H54 (cell line): ENCODE results near the gene SURF4.
"Not testable (repeated sequence)": the region's sequence is repeated elsewhere in the genome, so short reads cannot be mapped to it uniquely, and the experiment has no call there.

ENCODE experiments used
- DNase-seq: peaks from one replicate; pipeline ENCODE4 v3.0.0; 2011; ENCODE audit warnings: low spot score, mixed read lengths; ENCODE audit not compliant: insufficient read length
- FAIRE-seq: peaks from 3 replicates; lab custom pipeline; 2011; peaks lifted over from hg19 to GRCh38; lab: Jason Lieb, UNC
- POLR2A ChIP-seq: IDR thresholded peaks from 2 replicates; pipeline ENCODE4 v1.6.1; 2011; ENCODE audit warnings: low read depth, mild to moderate bottlenecking, low read length

The SURF4 gene

GRCh38 chr9:133335924-133336811, 39.7 kb downstream of the SURF4 start, which contains the start of gene SURF6:
Gene SURF6, minus strand, starts transcription at chr9:133336188. Its CDS starts 56 bp downstream, at chr9:133336132.
- FAIRE-seq: no peak
- peak; percentile 93 for DNase-seq
- peak; percentile 59 for TF ChIP-seq POLR2A

GRCh38 chr9:133334888-133335287, 41.0 kb downstream of the SURF4 start:
- not testable (repeated sequence) for DNase-seq, FAIRE-seq

DNA sequence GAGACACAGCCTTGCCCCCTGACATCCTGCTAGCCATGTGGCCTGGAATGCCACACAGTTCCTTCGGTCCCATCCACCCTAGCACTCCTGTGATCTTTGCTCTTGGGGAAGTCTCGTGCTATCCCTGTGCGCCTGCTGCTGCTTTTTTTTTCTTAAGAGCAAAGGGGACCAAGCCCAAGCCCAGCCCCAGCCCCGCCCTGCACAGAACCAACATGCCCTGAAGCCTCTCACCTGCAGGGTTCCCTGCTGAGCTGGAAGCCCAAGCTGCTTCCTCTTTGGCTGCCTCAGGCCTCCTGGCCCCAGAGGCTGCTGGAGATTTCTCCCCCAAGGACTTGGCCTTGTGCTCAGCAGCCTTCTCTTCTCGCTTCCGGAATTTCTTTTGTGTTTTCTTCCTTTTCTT, 41.7 kb downstream of the SURF4 start:
- no peak for TF ChIP-seq POLR2A
- FAIRE-seq (no peak), DNase-seq (no peak)

GRCh38 chr9:133333566-133333965, 42.3 kb downstream of the SURF4 start:
- no peak for DNase-seq
- TF ChIP-seq POLR2A: no peak
- no peak for FAIRE-seq

DNA sequence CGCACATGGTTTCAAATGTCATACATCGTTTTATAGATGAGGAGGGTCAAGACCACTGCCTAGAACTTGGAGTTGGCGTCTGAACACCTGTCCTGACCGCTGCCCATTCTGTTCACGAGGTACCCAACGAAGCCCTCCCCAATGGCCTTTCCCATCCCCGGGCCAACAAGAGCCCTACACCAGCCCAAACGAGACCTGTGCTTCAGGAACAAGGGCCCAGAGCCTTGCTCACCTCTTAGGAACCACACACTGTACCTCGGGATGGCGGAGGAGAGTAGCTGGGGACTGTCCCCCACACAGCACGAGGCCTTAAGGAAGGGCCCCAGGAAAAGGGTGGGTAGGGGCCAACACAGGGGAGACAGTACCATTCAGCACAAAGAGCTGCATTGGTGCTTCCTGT, 42.8 kb downstream of the SURF4 start:
- TF ChIP-seq POLR2A: no peak
- no peak for FAIRE-seq
- no peak for DNase-seq

- DNase-seq (no peak), FAIRE-seq (no peak)
- no peak for TF ChIP-seq POLR2A
Measured at GRCh38 chr9:133332381-133332730, 43.5 kb downstream of the SURF4 start.

- no peak for TF ChIP-seq POLR2A
- FAIRE-seq (no peak), DNase-seq (no peak)
Measured at GRCh38 chr9:133331641-133332380, 44.0 kb downstream of the SURF4 start.

- no peak for TF ChIP-seq POLR2A
- FAIRE-seq: no peak
- DNase-seq: no peak
Measured at GRCh38 chr9:133331221-133331620, 44.6 kb downstream of the SURF4 start.

DNA sequence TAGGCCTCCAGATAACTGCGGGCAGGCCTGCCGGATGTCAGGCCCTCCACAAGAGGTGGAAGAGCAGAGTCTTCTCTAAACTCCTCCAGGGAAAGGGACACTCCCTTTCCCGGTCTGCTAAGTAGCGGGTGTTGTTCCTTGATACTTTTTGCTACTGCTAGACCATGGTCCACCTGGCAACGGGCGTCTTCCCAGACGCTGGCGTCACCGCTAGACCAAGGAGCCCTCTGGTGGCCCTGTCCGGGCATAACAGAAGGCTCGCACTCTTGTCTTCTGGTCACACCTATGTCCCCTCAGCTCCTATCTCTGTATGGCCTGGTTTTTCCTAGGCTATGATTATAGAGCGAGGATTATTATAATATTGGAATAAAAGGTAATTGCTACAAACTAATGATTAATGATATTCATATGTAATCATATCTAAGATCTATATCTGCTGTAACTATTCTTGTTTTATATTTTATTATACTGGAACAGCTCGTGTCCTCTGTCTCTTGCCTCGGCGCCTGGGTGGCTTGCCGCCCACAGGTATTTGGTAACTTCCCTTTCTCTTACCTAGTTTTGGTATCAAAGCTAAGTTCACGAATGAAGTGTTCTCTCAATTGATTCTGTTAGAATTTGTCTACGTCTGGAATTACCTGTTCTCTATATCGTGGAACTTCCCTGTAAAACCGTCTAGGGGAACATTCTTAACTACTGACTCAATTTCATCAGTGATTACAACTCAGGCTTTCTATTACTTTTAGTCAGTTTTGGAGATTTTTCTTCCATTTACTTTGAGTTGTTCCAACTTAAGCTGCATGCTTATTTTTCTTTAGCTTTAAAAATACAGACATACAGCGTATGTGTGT, 46.3 kb downstream of the SURF4 start:
- FAIRE-seq: not testable (repeated sequence)

GRCh38 chr9:133327834-133328484, 47.9 kb downstream of the SURF4 start:
- DNase-seq (no peak), FAIRE-seq (no peak)
- TF ChIP-seq POLR2A: no peak

More for the DNA sequence above, 46.3 kb downstream of the SURF4 start:
- not testable (repeated sequence) for DNase-seq

- not testable (repeated sequence) for DNase-seq, FAIRE-seq
Measured at GRCh38 chr9:133327021-133327420, 48.8 kb downstream of the SURF4 start.

GRCh38 chr9:133323991-133324703, 51.7 kb downstream of the SURF4 start:
- no peak for TF ChIP-seq POLR2A
- DNase-seq (no peak), FAIRE-seq (no peak)

DNA sequence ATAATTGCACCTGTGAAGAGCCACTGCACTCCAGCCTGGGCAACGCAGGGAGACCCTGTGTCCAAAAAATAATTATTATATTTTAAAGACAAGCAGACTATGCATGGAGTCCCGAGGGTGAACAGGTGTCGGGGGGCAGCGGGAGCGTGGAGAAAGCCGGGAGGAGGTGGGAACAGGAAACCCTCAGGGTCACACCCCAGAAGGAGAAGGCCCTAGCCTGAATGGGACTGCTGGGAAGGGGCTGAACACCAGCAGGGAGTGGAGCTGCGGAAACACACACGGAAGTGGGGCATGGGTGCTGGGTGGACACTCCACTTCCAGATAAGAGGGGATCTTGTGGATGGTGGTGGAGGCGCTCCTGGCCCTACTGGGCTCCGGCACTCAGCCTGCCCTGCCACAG, 52.6 kb downstream of the SURF4 start:
- TF ChIP-seq POLR2A: no peak
- no peak for DNase-seq
- FAIRE-seq: no peak
